SK-N-MC (cell line): ENCODE measurements around the gene MRPL19.

Experiments
- DNase-seq: peaks from one replicate; pipeline ENCODE4 v3.0.0-alpha.2; 2011; ENCODE audit warnings: low read depth, low spot score
- H3K27ac ChIP-seq: fragments of 200-600 bp; sonication (generic); 2 replicates; pipeline ENCODE4 v1.5.1; 2016; ENCODE audit warnings: mixed run types
- H3K36me3 ChIP-seq: fragments of 200-600 bp; sonication (generic); 2 replicates; pipeline ENCODE4 v1.6.1; 2017; ENCODE audit warnings: antibody characterized with exemption, low read length, mixed read lengths; ENCODE audit not compliant: insufficient read depth
- H3K4me3 ChIP-seq: fragments of 200-600 bp; sonication (generic); 2 replicates; pipeline ENCODE4 v1.5.1; 2016
- H3K9ac ChIP-seq: fragments of 200-600 bp; sonication (generic); 2 replicates; pipeline ENCODE4 v1.8.0; 2017; ENCODE audit warnings: mixed run types, mixed read lengths; ENCODE audit not compliant: insufficient read length
- H3K9me3 ChIP-seq: fragments of 200-600 bp; sonication (generic); 2 replicates; pipeline ENCODE4 v1.6.1; 2017; ENCODE audit warnings: low read depth, mild to moderate bottlenecking, antibody characterized with exemption, low read length, moderate library complexity, mixed read lengths
- EZH2 ChIP-seq: fragments of 200-600 bp; sonication (generic); IDR thresholded peaks from one replicate; pipeline ENCODE4 v1.6.1; 2017; ENCODE audit warnings: antibody characterized with exemption
- FOXP2 ChIP-seq: optimal IDR thresholded peaks from 2 replicates; pipeline ENCODE3; 2011; ENCODE audit warnings: mild to moderate bottlenecking, moderate library complexity; ENCODE audit not compliant: insufficient read depth; ENCODE audit errors: extremely low read length, control extremely low read depth
- POLR2AphosphoS5 ChIP-seq: IDR thresholded peaks from 2 replicates; pipeline ENCODE4 v1.6.1; 2012; ENCODE audit warnings: mild to moderate bottlenecking, low read depth, low read length, borderline replicate concordance

Gene MRPL19

GRCh38 chr2:75627902-75628504, 18.6 kb upstream of the MRPL19 start:
- no peak for TF ChIP-seq EZH2
- TF ChIP-seq POLR2AphosphoS5, result no peak
- no peak for TF ChIP-seq FOXP2
- Histone ChIP-seq H3K4me3 (0 out of 2 replicates have a peak overlapping the region, but pooled peaks have one; percentile 23), H3K9me3 (no peaks in the 10 kb centered on the region), H3K27ac (no peak overlapping the region), H3K36me3 (no peaks in the 10 kb centered on the region), H3K9ac (no peak overlapping the region)
- no peak for DNase-seq

- H3K27ac ChIP-seq, result peak overlapping the region; percentile 83
- no peaks in the 10 kb centered on the region for H3K9me3 ChIP-seq
- H3K9ac ChIP-seq, result no peak overlapping the region
- H3K4me3 ChIP-seq, result peak overlapping the region; percentile 24
- no peak for DNase-seq
- no peak for TF ChIP-seq EZH2
- TF ChIP-seq FOXP2, result no peak
- no peak for TF ChIP-seq POLR2AphosphoS5
- H3K36me3 ChIP-seq, result no peaks in the 10 kb centered on the region
Measured at GRCh38 chr2:75632091-75632701, 14.4 kb upstream of the MRPL19 start.

- Histone ChIP-seq H3K36me3 (no peaks in the 10 kb centered on the region), H3K9ac (no peak overlapping the region), H3K4me3 (peak overlapping the region; percentile 24), H3K9me3 (no peaks in the 10 kb centered on the region), H3K27ac (peak overlapping the region; percentile 83)
- DNase-seq, result no peak
- TF ChIP-seq EZH2, result no peak
- TF ChIP-seq POLR2AphosphoS5, result no peak
- no peak for TF ChIP-seq FOXP2
Measured at GRCh38 chr2:75632813-75633212, 13.8 kb upstream of the MRPL19 start.

GRCh38 chr2:75633620-75634019, 13.0 kb upstream of the MRPL19 start:
- no peak for DNase-seq
- Histone ChIP-seq H3K4me3 (no peak overlapping the region), H3K9ac (no peak overlapping the region), H3K9me3 (no peaks in the 10 kb centered on the region), H3K27ac (no peak overlapping the region), H3K36me3 (no peaks in the 10 kb centered on the region)
- no peak for TF ChIP-seq FOXP2
- no peak for TF ChIP-seq EZH2
- TF ChIP-seq POLR2AphosphoS5, result no peak

GRCh38 chr2:75634945-75635344, 11.6 kb upstream of the MRPL19 start:
- TF ChIP-seq POLR2AphosphoS5 (no peak), FOXP2 (no peak), EZH2 (no peak)
- H3K4me3 ChIP-seq, result no peak overlapping the region
- H3K27ac ChIP-seq, result no peak overlapping the region
- no peak overlapping the region for H3K9ac ChIP-seq
- DNase-seq, result no peak
- no peaks in the 10 kb centered on the region for H3K36me3 ChIP-seq
- no peaks in the 10 kb centered on the region for H3K9me3 ChIP-seq

GRCh38 chr2:75637568-75637967, 9.0 kb upstream of the MRPL19 start:
- TF ChIP-seq FOXP2 (no peak), EZH2 (no peak), POLR2AphosphoS5 (no peak)
- H3K36me3 ChIP-seq, result no peaks in the 10 kb centered on the region
- H3K9me3 ChIP-seq, result no peaks in the 10 kb centered on the region
- H3K27ac ChIP-seq, result no peak overlapping the region
- H3K4me3 ChIP-seq, result no peak overlapping the region
- H3K9ac ChIP-seq, result no peak overlapping the region
- no peak for DNase-seq

GRCh38 chr2:75640621-75641121, 5.9 kb upstream of the MRPL19 start:
- TF ChIP-seq FOXP2 (peak; percentile 74), POLR2AphosphoS5 (no peak)
- no peaks in the 10 kb centered on the region for H3K9me3 ChIP-seq
- peak overlapping the region; percentile 41; the same call in 1 of the 2 replicates for H3K4me3 ChIP-seq
- H3K9ac ChIP-seq, result no peak overlapping the region
- H3K27ac ChIP-seq, result peak overlapping the region; percentile 55
- H3K36me3 ChIP-seq, result no peaks in the 10 kb centered on the region
- no peak for DNase-seq

GRCh38 chr2:75641587-75641986, 5.0 kb upstream of the MRPL19 start:
- TF ChIP-seq EZH2, result no peak
- no peak for TF ChIP-seq FOXP2
- TF ChIP-seq POLR2AphosphoS5, result no peak
- DNase-seq, result no peak
- Histone ChIP-seq H3K9me3 (no peaks in the 10 kb centered on the region; the same call in 1 of the 2 replicates), H3K4me3 (no peak overlapping the region), H3K36me3 (no peaks in the 10 kb centered on the region), H3K27ac (peak overlapping the region; percentile 55; the same call in 1 of the 2 replicates), H3K9ac (no peak overlapping the region)

- no peaks in the 10 kb centered on the region; the same call in 1 of the 2 replicates for H3K9me3 ChIP-seq
- TF ChIP-seq FOXP2, result no peak
- no peak for TF ChIP-seq EZH2
- TF ChIP-seq POLR2AphosphoS5, result no peak
Measured at GRCh38 chr2:75643980-75644379, 2.6 kb upstream of the MRPL19 start.

More at GRCh38 chr2:75643980-75644379, 2.6 kb upstream of the MRPL19 start:
- Histone ChIP-seq H3K27ac (no peak overlapping the region), H3K36me3 (peaks cover 11% of the 10 kb centered on the region), H3K9ac (no peak overlapping the region), H3K4me3 (no peak overlapping the region)
- DNase-seq, result no peak
